ENCODE measurements around the gene CCT8. TPM values are rescaled to one million over a fixed set of nuclear protein-coding genes. Genes with fewer than 3 reads are reported as not detected.

The CCT8 gene
- total and polyA plus RNA-seq, 2 donors (not counting 1 experiment from before 2014, with no cell fraction given), result 59.2 to 92.8 TPM

- CTCF ChIA-PET, result no interaction called here
- Histone ChIP-seq H3K79me2 (ENCODE audit: control insufficient read depth, insufficient read depth, low read length) (peaks cover 38% of the 10 kb centered on the region), H3K27me3 (replicated peaks in 1 of 4; ENCODE audit: control extremely low read depth in 1 of 4, control insufficient read depth in 3 of 4, insufficient read depth in 4 of 4, low read length in 3 of 4) (no peaks in the 10 kb centered on the region), H3K36me3 (replicated peaks in 1 of 2; ENCODE audit: control extremely low read depth in 1 of 2, control insufficient read depth in 1 of 2, extremely low read depth in 1 of 2, insufficient read depth in 2 of 2, low read length in 1 of 2) (peaks cover 7 to 78% of the 10 kb centered on the region in 2 experiments), H3K9ac (ENCODE audit: low read length) (no peak overlapping the region), H2AFZ (ENCODE audit: insufficient read depth, low read depth, low read length, poor library complexity, severe bottlenecking) (no peak overlapping the region), H4K20me1 (ENCODE audit: control insufficient read depth, insufficient read depth, low read length, poor library complexity, severe bottlenecking) (no peaks in the 10 kb centered on the region), H3K4me1 (ENCODE audit: control insufficient read depth in 2 of 2, insufficient read depth in 2 of 2, low read length in 2 of 2) (peaks cover 0 to 3% of the 10 kb centered on the region in 2 donors), H3K4me2 (replicated peaks; ENCODE audit: low read depth, low read length, poor library complexity, severe bottlenecking) (no peak overlapping the region), H3K4me3 (ENCODE audit: control extremely low read depth in 1 of 5, extremely low read depth in 1 of 5, insufficient read depth in 1 of 5, low read depth in 2 of 5, low read length in 4 of 5) (no peak overlapping the region), H3K27ac (ENCODE audit: low read length in 2 of 2) (no peak overlapping the region), H3K9me3 (ENCODE audit: control extremely low read depth in 1 of 3, control insufficient read depth in 2 of 3, insufficient read depth in 1 of 3, low read length in 2 of 3) (no peaks in the 10 kb centered on the region)
- H3K9me3 Mint-ChIP-seq (ENCODE audit: insufficient read depth), result no peaks in the 10 kb centered on the region
- H3K4me1 Mint-ChIP-seq, result peaks cover 7% of the 10 kb centered on the region
- H3K27me3 Mint-ChIP-seq, result no peaks in the 10 kb centered on the region
- WGBS (ENCODE audit: insufficient coverage), result 58% methylated on average over 1 of the region's 1 CpG
- H3K4me3 Mint-ChIP-seq, result no peak overlapping the region
- H3K27ac Mint-ChIP-seq, result no peak overlapping the region
- POLR2A ChIA-PET, result no interaction called here
- TF ChIP-seq CTCF (IDR thresholded peaks at IDR 0.05) (no peak), EZH2 (IDR thresholded peaks at IDR 0.05; ENCODE audit: borderline replicate concordance, insufficient read depth, low read depth, low read length, poor library complexity, severe bottlenecking) (no peak)
- no peak for DNase-seq
- ATAC-seq (ENCODE audit: low read depth), result no peak
- intact Hi-C loops (cut with micrococcal nuclease), result no loop called here
These were observed 38.8 kb downstream of the CCT8 start for GRCh38 chr21:29034678-29035077.

- Histone ChIP-seq H3K27ac (ENCODE audit: low read length in 2 of 2) (no peak overlapping the region), H3K4me3 (ENCODE audit: control extremely low read depth in 1 of 5, extremely low read depth in 1 of 5, insufficient read depth in 1 of 5, low read depth in 2 of 5, low read length in 4 of 5) (no peak overlapping the region), H4K20me1 (ENCODE audit: control insufficient read depth, insufficient read depth, low read length, poor library complexity, severe bottlenecking) (no peaks in the 10 kb centered on the region), H2AFZ (ENCODE audit: insufficient read depth, low read depth, low read length, poor library complexity, severe bottlenecking) (no peak overlapping the region), H3K27me3 (replicated peaks in 1 of 4; ENCODE audit: control extremely low read depth in 1 of 4, control insufficient read depth in 3 of 4, insufficient read depth in 4 of 4, low read length in 3 of 4) (no peaks in the 10 kb centered on the region), H3K36me3 (replicated peaks in 1 of 2; ENCODE audit: control extremely low read depth in 1 of 2, control insufficient read depth in 1 of 2, extremely low read depth in 1 of 2, insufficient read depth in 2 of 2, low read length in 1 of 2) (peaks cover 7 to 75% of the 10 kb centered on the region in 2 experiments), H3K4me1 (ENCODE audit: control insufficient read depth in 2 of 2, insufficient read depth in 2 of 2, low read length in 2 of 2) (peaks cover 0 to 3% of the 10 kb centered on the region in 2 donors), H3K9ac (ENCODE audit: low read length) (no peak overlapping the region), H3K4me2 (replicated peaks; ENCODE audit: low read depth, low read length, poor library complexity, severe bottlenecking) (no peak overlapping the region), H3K79me2 (ENCODE audit: control insufficient read depth, insufficient read depth, low read length) (peaks cover 46% of the 10 kb centered on the region), H3K9me3 (ENCODE audit: control extremely low read depth in 1 of 3, control insufficient read depth in 2 of 3, insufficient read depth in 1 of 3, low read length in 2 of 3) (no peaks in the 10 kb centered on the region)
- H3K27me3 Mint-ChIP-seq, result no peaks in the 10 kb centered on the region
- H3K27ac Mint-ChIP-seq, result no peak overlapping the region
- DNase-seq (no peak), ATAC-seq (ENCODE audit: low read depth) (no peak)
- no peak for TF ChIP-seq EZH2 (IDR thresholded peaks at IDR 0.05; ENCODE audit: borderline replicate concordance, insufficient read depth, low read depth, low read length, poor library complexity, severe bottlenecking)
- TF ChIP-seq CTCF (IDR thresholded peaks at IDR 0.05), result no peak
- no peak overlapping the region for H3K4me3 Mint-ChIP-seq
- intact Hi-C loops (cut with micrococcal nuclease), result no loop called here
- POLR2A ChIA-PET, result interaction anchor here (0.7 to 1.2 kb wide), 3 partner anchors 41 to 90 kb away, joined by 3 to 6 read pairs (median 4); partner anchors contain the start of gene LTN1
- H3K4me1 Mint-ChIP-seq, result peaks cover 11% of the 10 kb centered on the region
- CTCF ChIA-PET, result interaction anchor here (0.9 kb wide), 1 partner anchor 27 kb away, joined by 3 read pairs; no protein-coding TSS in a partner anchor
- H3K9me3 Mint-ChIP-seq (ENCODE audit: insufficient read depth), result no peaks in the 10 kb centered on the region
- WGBS (ENCODE audit: insufficient coverage), result 98% methylated on average over 3 of the region's 3 CpGs
These were observed 39.6 kb downstream of the CCT8 start for GRCh38 chr21:29033871-29034270.
